ENCODE measurements around the gene FBXL15. TPM values are rescaled to one million over a fixed set of nuclear protein-coding genes. Genes with fewer than 3 reads are reported as not detected.

FBXL15 gene
- total and polyA plus RNA-seq, 2 donors (not counting 3 experiments of a cell fraction or from before 2014, with no cell fraction given): 9.9 to 15.3 TPM

GRCh38 chr10:102401735-102402511, 18.7 kb upstream of the FBXL15 start:
- no peaks in the 10 kb centered on the region for H3K9me1 ChIP-seq (replicated peaks; ENCODE audit: control insufficient read depth, extremely low read depth, insufficient read depth, low read length)
- intact Hi-C loops (cut with micrococcal nuclease): no loop called here
- ChIA-PET POLR2A (no interaction called here), CTCF (interaction anchor here (0.9 to 5.8 kb wide), 5 partner anchors 20 to 233 kb away, joined by 3 to 54 read pairs (median 42); partner anchors contain the start of gene FBXL15)
- H4K20me1 ChIP-seq (replicated peaks; ENCODE audit: control insufficient read depth, extremely low read depth, insufficient read depth, low read length): no peaks in the 10 kb centered on the region
- H3K36me3 ChIP-seq (ENCODE audit: control insufficient read depth in 2 of 2, extremely low read depth in 1 of 2, insufficient read depth in 2 of 2, low read length in 2 of 2): peaks cover 0 to 29% of the 10 kb centered on the region in 2 experiments
- no peaks in the 10 kb centered on the region for H3K79me2 ChIP-seq (ENCODE audit: control insufficient read depth, insufficient read depth, low read length)
- no peak overlapping the region for H3K9ac ChIP-seq (replicated peaks; ENCODE audit: extremely low read depth, insufficient read depth, low read length)
- TF ChIP-seq GATA2 (IDR thresholded peaks at IDR 0.05; ENCODE audit: insufficient read depth, insufficient read length, low read depth, low read length) (no peak), JUN (IDR thresholded peaks at IDR 0.05; ENCODE audit: borderline replicate concordance, insufficient read depth, insufficient read length, low read depth) (no peak), FOS (IDR thresholded peaks at IDR 0.05; ENCODE audit: borderline replicate concordance, insufficient read depth, low read length) (no peak), MYC (IDR thresholded peaks at IDR 0.05; ENCODE audit: low read depth, low read length) (no peak), MAX (IDR thresholded peaks at IDR 0.05; ENCODE audit: insufficient read depth, insufficient read length) (no peak), CTCF (IDR thresholded peaks at IDR 0.05; ENCODE audit: extremely low read depth in 1 of 2, insufficient read depth in 1 of 2, low read depth in 1 of 2, low read length in 2 of 2) (no peak), POLR2AphosphoS5 (IDR thresholded peaks at IDR 0.05; ENCODE audit: insufficient read depth, low read depth, low read length) (no peak), POLR2A (IDR thresholded peaks at IDR 0.05; ENCODE audit: low read depth, low read length) (no peak), EZH2 (IDR thresholded peaks at IDR 0.05; ENCODE audit: borderline replicate concordance, low read depth, low read length, severe bottlenecking) (no peak)
- peak; percentile 4 for FAIRE-seq
- H3K27me3 ChIP-seq (ENCODE audit: control insufficient read depth in 2 of 2, insufficient read depth in 2 of 2, low read length in 2 of 2): no peaks in the 10 kb centered on the region
- DNase-seq (ENCODE audit: low read depth, low spot score): no peak
- H3K9me3 ChIP-seq (replicated peaks; ENCODE audit: control insufficient read depth, insufficient read depth, low read length): no peaks in the 10 kb centered on the region
- BruUV-seq (replicated peaks): no TSS peak
- dilution Hi-C loops (cut with MboI; ENCODE audit: extremely low pct_ligation_motif_present, low sequenced_read_pairs): no loop called here
- H3K4me2 ChIP-seq (ENCODE audit: insufficient read depth, low read length): no peak overlapping the region
- no peak overlapping the region for H3K4me3 ChIP-seq (replicated peaks in 1 of 3; ENCODE audit: insufficient read depth in 1 of 3, low read depth in 1 of 3, low read length in 3 of 3)
- H3K4me1 ChIP-seq (ENCODE audit: control insufficient read depth, extremely low read depth, insufficient read depth, low read length): peaks cover 3% of the 10 kb centered on the region
- no peak overlapping the region for H3K27ac ChIP-seq (ENCODE audit: insufficient read depth, low read depth, low read length)
- H2AFZ ChIP-seq (ENCODE audit: low read depth, low read length): no peak overlapping the region
